NCI-H526 (cell line): ENCODE results near the gene BPGM.

ENCODE experiments used
- DNase-seq, 2 experiments: peaks; one replicate each; lab custom pipeline; 2025; lab: John Stamatoyannopoulos, UW

Gene BPGM

DNA sequence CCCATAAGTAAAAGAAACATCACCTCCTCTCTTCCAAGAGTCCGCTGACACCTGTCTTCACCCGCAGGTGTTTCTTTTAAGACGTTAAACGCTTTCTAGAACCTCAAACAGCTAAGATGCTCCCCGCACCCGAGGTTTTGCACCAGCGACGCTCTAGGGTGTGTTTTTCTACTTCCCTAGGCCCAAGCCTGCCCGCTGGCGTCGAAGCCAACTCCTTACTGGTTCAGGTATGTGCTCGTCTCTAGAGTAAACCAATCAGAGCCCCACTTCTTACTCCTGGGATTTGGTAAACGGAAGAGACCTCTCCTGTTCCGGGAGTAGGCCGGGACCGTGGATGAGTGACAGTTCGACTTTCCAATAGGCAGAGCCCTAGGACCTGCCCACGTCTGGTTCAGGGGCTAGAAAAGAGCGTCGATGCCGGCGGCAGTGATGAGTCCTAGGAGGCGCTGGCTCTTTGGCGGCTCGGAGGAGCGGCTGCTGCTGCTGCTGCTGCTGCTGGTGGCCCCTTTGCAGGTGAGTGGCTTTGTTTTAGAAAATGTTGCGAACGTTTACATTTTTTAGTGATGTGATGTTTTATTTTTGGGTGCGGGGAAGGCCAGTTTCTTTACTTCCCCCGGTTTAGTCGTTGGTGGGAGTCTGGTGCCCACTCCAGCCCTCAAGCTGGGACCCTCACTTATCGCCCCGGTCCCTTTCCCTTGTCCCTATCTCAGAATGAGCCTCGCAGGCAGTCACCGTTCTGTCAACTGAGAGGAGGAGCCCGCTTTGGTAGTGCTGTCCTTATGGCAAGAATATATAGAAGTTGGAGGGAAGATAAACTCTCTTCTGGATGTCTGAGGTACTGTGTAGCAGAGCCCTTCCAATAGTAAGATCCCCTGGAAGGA lies at the start of gene BPGM:
Gene BPGM (plus strand): TSS at position 429 of the 881 bp plus-strand sequence. CDS start 14,655 bp downstream, outside the sequence.
- peak; percentile 100 for DNase-seq

GRCh38 chr7:134599371-134599770 lies 47.3 kb upstream of the BPGM start:
- DNase-seq = peak in 1 of 2 experiments; percentile 61

DNA sequence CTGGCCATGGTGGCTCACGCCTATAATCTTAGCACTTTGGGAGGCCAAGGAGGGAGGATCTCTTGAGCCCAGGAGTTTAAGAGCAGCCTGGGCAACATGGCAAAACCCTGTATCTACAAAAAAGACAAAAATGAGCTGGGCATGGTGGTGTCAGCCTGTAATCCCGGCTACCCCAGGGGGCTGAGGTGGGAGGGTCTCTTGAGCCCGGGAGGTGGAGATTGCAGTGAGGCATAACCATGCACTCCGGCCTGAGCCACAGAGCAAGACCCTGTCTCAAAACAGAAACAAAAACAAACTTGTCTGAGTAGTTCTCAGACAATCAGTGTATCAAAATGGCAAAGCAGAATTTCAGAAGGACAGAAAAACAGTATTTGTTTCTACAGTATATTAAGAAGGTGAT lies 45.2 kb upstream of the BPGM start:
- no peak for DNase-seq

DNA sequence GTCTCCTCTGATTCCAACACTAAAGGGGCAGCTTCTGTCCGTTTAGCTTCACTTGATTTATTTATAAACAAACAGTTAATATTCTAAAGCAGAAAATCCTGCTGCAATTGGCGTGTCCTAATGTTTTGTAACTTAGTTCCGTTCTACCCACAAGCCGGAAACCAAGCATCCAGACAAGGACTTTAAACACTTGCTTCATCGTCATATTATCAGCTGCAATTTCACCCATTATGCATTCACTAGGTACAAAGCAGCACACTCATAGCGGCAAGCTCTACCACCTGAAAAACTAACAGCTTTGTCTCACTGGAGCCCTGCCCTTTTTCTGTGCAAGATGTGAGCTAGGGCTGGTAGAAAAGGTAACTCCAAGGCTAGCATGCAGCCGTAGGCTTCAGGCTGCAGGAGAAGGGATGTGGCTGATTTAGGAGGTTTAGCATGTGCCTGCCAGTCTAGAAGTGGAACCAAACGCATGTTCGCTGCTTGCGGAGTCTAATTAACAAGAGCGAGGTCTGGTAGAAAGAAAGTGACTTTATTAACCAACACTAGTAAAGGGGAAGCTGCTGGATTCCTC lies 43.7 kb upstream of the BPGM start:
- no peak for DNase-seq

GRCh38 chr7:134605978-134606923 lies 40.4 kb upstream of the BPGM start:
- peak; percentile 27 to 86 for DNase-seq

- no peak for DNase-seq
These were observed 35.0 kb upstream of the BPGM start for GRCh38 chr7:134611611-134612151.

- peak in 1 of 2 experiments; percentile 58 for DNase-seq
These were observed 34.5 kb upstream of the BPGM start for GRCh38 chr7:134612197-134612596.

- no peak for DNase-seq
These were observed 32.9 kb upstream of the BPGM start for GRCh38 chr7:134613623-134614347.

- no peak for DNase-seq
These were observed 30.0 kb upstream of the BPGM start for GRCh38 chr7:134616611-134617010.

DNA sequence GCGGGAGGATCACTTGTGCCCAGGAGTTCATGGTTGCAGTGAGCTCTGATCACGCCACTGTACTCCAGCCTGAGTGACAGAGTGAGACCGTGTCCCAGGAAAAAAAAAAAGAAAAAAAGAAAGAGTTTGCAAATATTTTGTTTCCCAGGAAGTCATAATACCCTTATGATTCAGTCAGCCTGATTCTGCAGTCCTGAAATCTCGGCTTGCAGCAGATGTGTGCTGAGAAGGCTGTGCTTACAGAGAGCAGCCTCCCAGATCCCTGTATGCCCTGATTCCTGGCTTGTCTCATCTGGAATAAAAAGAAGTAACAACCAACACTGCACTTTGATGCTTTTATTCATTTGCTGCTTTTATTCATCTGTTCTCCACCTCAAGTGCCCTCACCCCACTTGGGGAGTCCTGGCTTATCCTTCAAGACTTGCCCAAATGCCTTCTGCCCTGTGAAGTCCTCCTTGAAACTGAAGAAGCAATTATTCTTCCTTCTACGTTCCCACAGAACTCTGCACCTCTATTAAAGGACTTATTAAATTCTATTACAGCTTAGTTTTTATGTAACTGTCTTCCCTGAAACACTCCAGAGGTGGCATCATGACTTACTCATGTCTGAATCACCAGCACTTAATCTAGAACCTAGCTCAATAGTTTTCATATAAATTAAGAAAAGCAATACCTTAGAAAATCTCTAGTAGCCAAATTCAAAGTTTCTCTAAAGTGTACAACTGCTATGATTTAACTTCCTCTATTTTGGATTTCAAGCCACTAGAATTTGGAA lies 27.7 kb upstream of the BPGM start:
- no peak for DNase-seq

GRCh38 chr7:134619627-134620331 lies 26.9 kb upstream of the BPGM start:
- no peak for DNase-seq

DNA sequence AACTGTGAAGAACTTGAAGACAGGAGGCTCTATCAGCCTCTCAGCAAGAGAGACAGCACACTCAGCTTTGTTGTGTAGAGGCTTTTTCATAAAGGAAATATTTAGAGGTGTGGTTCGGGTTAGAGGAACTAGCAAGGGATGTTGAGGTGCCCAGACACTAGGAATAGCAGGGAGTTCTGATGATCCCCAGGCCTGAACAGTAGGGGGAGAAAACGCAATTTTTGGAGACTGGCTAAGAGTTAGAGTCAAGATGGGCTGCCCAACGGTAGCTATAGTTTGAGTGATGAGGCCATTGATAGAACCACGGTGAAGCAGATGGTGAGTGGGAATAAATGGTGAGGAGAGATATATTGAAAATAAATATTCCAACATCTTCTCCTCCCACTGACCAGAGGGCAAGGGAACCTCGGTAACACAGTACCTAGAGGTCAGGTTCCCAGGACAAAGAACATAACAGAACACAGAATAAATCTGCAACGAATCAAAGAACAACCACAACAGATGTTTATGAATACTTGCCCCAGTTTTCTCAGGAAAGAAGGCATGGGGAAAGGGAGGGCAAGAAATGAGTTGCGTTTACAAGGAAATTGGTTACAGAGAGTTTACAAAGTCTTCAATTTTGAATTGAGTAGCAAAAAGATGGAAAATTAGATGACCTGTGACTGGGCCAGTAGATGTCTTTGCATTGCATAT lies 24.2 kb upstream of the BPGM start:
- no peak for DNase-seq

DNA sequence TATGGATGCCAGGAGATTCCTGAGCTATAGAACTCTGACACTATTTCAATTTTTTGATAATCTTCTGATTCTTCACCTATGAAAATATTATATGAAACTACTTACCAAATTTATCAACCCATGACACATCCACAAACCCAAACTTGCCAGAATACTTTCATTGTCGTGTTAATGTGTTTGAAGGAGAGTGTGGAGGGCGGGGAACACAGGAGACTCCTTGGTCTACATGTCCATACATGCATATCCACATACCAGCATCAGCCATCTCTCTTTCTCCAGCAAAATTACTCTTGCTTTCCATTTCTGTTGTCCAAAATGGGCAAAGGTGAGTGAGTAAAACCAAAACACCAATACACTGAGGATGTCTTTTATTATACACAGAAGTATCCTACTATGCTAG lies 23.5 kb upstream of the BPGM start:
- no peak for DNase-seq

- no peak for DNase-seq
These were observed 21.1 kb upstream of the BPGM start for GRCh38 chr7:134625550-134625949.

DNA sequence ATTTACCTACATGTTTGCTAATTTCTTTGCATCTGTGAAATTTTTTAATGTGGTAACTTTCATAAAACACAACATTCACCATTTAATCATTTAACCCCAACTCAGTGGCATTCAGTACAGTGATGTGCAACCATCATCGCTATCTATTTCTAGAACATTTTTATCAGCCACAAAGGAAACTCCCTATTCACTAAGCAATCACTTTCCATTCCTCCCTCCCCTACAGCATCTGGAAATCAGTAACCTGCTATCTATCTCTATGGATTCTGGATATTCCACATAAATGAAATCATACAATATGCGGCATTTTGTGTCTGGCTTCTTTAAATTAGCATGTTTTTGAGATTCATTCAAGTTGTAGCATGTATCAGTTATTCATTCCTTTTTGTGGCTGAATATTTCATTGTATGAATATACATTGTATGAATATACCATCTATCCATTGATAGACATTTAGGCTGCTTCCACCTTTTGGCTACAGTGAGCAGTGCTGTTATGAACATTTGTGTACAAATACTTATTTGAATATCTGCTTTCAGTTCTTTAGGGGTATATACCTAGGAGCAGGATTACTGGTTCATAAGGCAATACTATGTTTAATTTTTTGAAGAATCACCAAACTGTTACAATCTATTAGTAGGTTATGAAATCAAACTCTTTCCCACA lies 19.4 kb upstream of the BPGM start:
- DNase-seq = peak in 1 of 2 experiments; percentile 14

GRCh38 chr7:134627775-134628153 lies 18.9 kb upstream of the BPGM start:
- peak in 1 of 2 experiments; percentile 20 for DNase-seq

DNA sequence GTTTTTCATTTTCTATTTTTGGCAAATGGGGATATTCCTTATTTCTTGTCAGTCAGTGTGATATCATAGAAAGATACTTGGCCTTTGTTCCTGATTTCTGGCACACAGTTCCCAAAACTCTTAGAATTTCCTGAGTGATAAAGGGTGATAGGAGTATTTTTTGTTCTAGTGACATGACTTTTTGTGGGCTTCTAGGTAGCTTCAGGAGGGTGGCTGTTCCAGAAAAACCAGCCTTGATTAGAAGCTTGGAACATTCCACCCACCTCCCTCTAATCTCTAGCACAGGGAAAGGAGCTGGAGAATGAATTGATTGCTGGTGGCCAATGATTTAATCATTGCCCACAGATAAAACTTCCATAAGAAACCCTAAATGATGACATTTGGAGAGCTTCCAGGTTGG lies 17.2 kb upstream of the BPGM start:
- no peak for DNase-seq

DNA sequence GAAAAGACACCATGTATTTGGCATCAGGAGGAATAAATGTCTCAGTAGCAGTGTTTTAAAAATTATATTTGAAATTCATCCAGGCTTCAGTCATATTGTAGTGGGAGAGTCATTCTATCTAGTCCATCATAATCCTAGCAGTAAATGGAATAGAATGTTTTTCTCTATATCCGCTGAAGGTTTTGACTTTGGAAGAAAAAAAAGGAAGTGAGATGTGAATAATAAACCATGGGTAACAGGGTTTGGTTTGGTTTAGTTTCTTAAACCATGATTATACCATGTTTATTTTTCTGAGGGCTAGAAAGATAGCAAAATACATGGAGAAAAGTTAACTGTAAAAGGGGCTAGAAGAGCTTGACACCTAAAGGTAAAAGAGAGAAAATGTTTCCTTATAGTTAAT lies 16.4 kb upstream of the BPGM start:
- no peak for DNase-seq

DNA sequence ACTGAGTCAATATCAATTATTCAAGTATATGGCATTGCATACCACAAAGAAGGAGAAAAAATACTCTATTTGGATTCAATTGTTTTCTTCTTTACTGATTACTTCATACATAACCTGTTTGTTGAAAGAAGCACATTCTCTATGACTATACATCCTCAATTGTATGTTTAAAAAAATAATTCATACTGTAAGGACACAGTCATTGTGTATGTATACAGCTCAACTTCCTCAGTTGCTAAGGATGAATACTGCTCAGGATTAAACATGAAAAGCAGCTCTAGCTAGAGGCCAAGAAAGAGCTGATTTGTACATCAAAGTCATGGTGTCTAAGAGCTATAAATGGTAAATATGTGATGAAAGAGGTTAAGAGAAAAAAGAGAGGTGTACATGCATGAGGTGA lies 15.8 kb upstream of the BPGM start:
- DNase-seq = no peak
